Measurements from ENCODE around the gene FAM163A. TPM values are rescaled to one million over a fixed set of nuclear protein-coding genes. Genes with fewer than 3 reads are reported as not detected.
A peak's percentile ranks its signal among the peaks of the same experiment; 100 is the strongest.

FAM163A gene
- total RNA-seq, 1 donor from 2014 or later: 10.2 TPM

DNA sequence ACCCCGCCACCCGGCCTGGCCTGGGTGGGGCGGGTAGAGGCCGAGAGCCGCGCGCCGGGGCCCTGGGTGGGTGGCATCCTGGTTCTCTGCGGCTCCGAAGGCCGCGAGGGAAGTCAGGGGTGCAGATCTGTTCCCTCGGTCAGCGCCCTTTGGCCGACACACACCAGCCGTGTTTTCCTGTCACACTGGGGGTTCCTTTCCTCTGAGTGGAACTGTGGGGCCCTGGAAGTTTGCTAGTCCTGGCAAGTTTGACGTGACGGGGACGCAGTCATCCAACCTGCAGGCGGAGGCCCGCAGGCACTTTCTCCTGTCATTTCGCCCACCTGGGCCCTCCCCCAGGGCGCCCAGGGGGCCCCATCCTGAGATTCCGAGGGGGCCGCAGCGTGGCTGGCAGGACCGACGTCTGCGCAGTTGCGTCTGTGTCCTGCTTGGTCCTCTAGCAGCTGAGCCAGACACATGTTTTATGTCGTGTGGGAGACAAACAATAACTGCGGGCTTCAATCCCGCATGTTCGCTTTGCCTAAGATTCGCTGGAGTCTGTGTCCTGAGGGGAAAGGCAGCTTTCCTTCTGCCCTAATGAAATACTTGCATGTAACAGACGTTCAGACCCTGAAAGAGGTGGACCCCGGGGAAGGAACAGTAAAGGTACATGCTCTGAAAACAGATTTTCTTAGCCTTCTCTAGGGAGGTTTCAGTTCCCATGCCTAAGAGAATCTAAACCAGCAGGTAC is 1.5 kb downstream of the FAM163A start:
- no peak for DNase-seq (ENCODE audit: low spot score in 2 of 2, unreplicated experiment in 2 of 2)
- Mint-ChIP-seq H3K4me3 (peak overlapping the region; percentile 70), H3K9me3 (peaks cover 4% of the 10 kb centered on the region), H3K27ac (peak overlapping the region; percentile 61), H3K36me3 (no peaks in the 10 kb centered on the region), H3K27me3 (ENCODE audit: low read depth) (peaks cover 87% of the 10 kb centered on the region), H3K4me1 (peaks cover 41% of the 10 kb centered on the region)
- no peak for TF ChIP-seq CTCF (IDR thresholded peaks at IDR 0.05; ENCODE audit: unreplicated experiment)

DNA sequence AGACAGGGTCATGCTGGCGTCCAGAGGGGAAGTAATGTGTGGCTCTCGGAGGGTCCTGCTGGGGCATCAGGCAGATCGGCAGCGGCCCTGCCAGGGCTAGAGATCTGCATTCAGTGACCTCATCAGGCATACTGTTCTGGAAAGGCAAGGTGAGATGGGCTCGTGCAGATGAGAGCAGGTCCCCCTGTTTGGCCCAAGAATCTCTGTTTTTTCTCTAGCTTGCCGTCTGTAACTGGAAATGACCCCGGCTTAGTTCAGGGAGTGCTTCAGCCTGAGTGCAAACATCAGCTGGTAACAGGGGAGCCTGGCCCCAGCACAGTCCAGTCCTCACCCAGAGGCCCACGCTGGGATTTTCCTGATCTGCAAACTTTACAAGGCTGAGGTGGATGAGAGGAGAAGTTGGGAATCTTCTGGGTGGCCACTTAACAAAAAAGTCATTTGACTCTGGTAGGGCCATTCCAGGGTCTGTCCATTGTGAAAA is 2.1 kb downstream of the FAM163A start:
- H3K27ac Mint-ChIP-seq: peak overlapping the region; percentile 61
- DNase-seq (ENCODE audit: low spot score in 2 of 2, unreplicated experiment in 2 of 2): no peak
- TF ChIP-seq CTCF (IDR thresholded peaks at IDR 0.05; ENCODE audit: unreplicated experiment): no peak

GRCh38 chr1:179745743-179746142 is 2.7 kb downstream of the FAM163A start:
- peaks cover 41% of the 10 kb centered on the region for H3K4me1 Mint-ChIP-seq
- peaks cover 8% of the 10 kb centered on the region for H3K9me3 Mint-ChIP-seq
- peak overlapping the region; percentile 70 for H3K4me3 Mint-ChIP-seq

More for the DNA sequence above, 2.1 kb downstream of the FAM163A start:
- Mint-ChIP-seq H3K27me3 (ENCODE audit: low read depth) (peaks cover 85% of the 10 kb centered on the region), H3K9me3 (peaks cover 7% of the 10 kb centered on the region), H3K36me3 (no peaks in the 10 kb centered on the region), H3K4me1 (peaks cover 41% of the 10 kb centered on the region), H3K4me3 (peak overlapping the region; percentile 70)

GRCh38 chr1:179747611-179748010 is 4.5 kb downstream of the FAM163A start:
- TF ChIP-seq CTCF (IDR thresholded peaks at IDR 0.05; ENCODE audit: unreplicated experiment): no peak
- peaks cover 8% of the 10 kb centered on the region for H3K36me3 Mint-ChIP-seq
- H3K27ac Mint-ChIP-seq: no peak overlapping the region
- peaks cover 75% of the 10 kb centered on the region for H3K27me3 Mint-ChIP-seq (ENCODE audit: low read depth)
- no peak overlapping the region for H3K4me3 Mint-ChIP-seq
- no peak for DNase-seq (ENCODE audit: low spot score in 2 of 2, unreplicated experiment in 2 of 2)
- peaks cover 34% of the 10 kb centered on the region for H3K4me1 Mint-ChIP-seq
- peaks cover 19% of the 10 kb centered on the region for H3K9me3 Mint-ChIP-seq

More at GRCh38 chr1:179745743-179746142, 2.7 kb downstream of the FAM163A start:
- TF ChIP-seq CTCF (IDR thresholded peaks at IDR 0.05; ENCODE audit: unreplicated experiment): no peak
- DNase-seq (ENCODE audit: low spot score in 2 of 2, unreplicated experiment in 2 of 2): no peak
- H3K27me3 Mint-ChIP-seq (ENCODE audit: low read depth): peaks cover 85% of the 10 kb centered on the region
- no peak overlapping the region for H3K27ac Mint-ChIP-seq
- peaks cover 1% of the 10 kb centered on the region for H3K36me3 Mint-ChIP-seq

DNA sequence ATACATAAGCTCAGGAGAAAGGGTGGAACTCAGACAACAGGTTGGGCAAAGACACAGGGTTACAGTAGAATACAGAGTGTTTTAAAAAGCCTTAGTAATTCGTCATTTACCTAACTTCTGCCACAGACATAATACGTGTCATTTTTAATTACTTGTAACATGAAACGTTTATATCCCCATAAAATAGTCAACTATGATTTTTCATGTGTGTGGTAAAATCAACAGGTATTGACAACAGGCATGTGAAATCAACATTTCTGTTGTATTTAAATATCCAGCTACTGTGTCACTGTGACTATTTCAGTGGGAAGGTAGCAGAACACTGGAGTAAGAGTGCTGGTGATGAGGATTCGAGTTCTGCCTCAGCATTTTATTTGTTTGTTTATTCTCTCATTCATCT is 5.7 kb downstream of the FAM163A start:
- H3K9me3 Mint-ChIP-seq: peaks cover 19% of the 10 kb centered on the region
- peaks cover 73% of the 10 kb centered on the region for H3K27me3 Mint-ChIP-seq (ENCODE audit: low read depth)
- TF ChIP-seq CTCF (IDR thresholded peaks at IDR 0.05; ENCODE audit: unreplicated experiment): no peak
- H3K4me1 Mint-ChIP-seq: peaks cover 34% of the 10 kb centered on the region
- H3K36me3 Mint-ChIP-seq: peaks cover 8% of the 10 kb centered on the region
- H3K27ac Mint-ChIP-seq: no peak overlapping the region
- DNase-seq (ENCODE audit: low spot score in 2 of 2, unreplicated experiment in 2 of 2): no peak
- no peak overlapping the region for H3K4me3 Mint-ChIP-seq
